PC-9 (cell line): ENCODE data around the gene SPAG9. TPM values are rescaled to one million over a fixed set of nuclear protein-coding genes. Genes with fewer than 3 reads are reported as not detected.

Source experiments
- BruUV-seq: library from RNA; stranded (reverse); fragments of 400-500 nt; replicated peaks from 2 replicates; lab custom pipeline; 2021; lab: Mats Ljungman, UMichigan
- CTCF ChIA-PET: fragments of 300-600 bp; sonication (Branson Sonifier 250); formaldehyde crosslinking; loops from one replicate; lab custom pipeline; 2022; ENCODE audit warnings: antibody characterized with exemption; lab: Charles Lee
- POLR2A ChIA-PET: fragments of 300-600 bp; sonication (Branson Sonifier 250); formaldehyde crosslinking; loops from one replicate; lab custom pipeline; 2022; ENCODE audit warnings: antibody characterized with exemption; ENCODE audit not compliant: unreplicated experiment; lab: Charles Lee
- DNase-seq, 2 experiments: peaks; one replicate each; pipeline versions ENCODE4 v3.0.0 to v3.0.0-alpha.2; 2015 to 2022; ENCODE audit warnings: mixed read lengths in 1 of 2
- H2AFZ ChIP-seq: fragments of 200-600 bp; sonication (generic); 2 replicates; pipeline ENCODE4 v1.8.1; 2017; ENCODE audit warnings: antibody characterized with exemption
- H3F3A ChIP-seq: fragments of 200-600 bp; sonication (generic); 2 replicates; pipeline ENCODE4 v1.8.1; 2017; ENCODE audit warnings: antibody characterized with exemption, mild to moderate bottlenecking, low read depth; ENCODE audit not compliant: insufficient read depth
- H3K27ac ChIP-seq: fragments of 200-600 bp; sonication (generic); 2 replicates; pipeline ENCODE4 v1.6.1; 2016; ENCODE audit warnings: mixed run types
- H3K27me3 ChIP-seq: fragments of 200-600 bp; sonication (generic); 2 replicates; pipeline ENCODE4 v1.6.1; 2016; ENCODE audit warnings: low read depth, mixed run types; ENCODE audit not compliant: insufficient read depth
- H3K36me3 ChIP-seq: fragments of 200-600 bp; sonication (generic); 2 replicates; pipeline ENCODE4 v1.6.1; 2016; ENCODE audit warnings: low read depth, mixed run types
- H3K4me1 ChIP-seq: fragments of 200-600 bp; sonication (generic); replicated peaks from 2 replicates; pipeline ENCODE4 v1.6.1; 2016; ENCODE audit warnings: mixed run types; ENCODE audit not compliant: insufficient read depth
- H3K4me2 ChIP-seq: fragments of 200-600 bp; sonication (generic); 2 replicates; pipeline ENCODE4 v1.6.1; 2017; ENCODE audit warnings: mixed run types
- H3K4me3 ChIP-seq: fragments of 200-600 bp; sonication (generic); 2 replicates; pipeline ENCODE4 v1.6.1; 2016; ENCODE audit warnings: mixed run types
- H3K79me2 ChIP-seq: fragments of 200-600 bp; sonication (generic); 2 replicates; pipeline ENCODE4 v1.6.1; 2017; ENCODE audit warnings: low read depth, mixed run types
- H3K9me2 ChIP-seq: fragments of 200-600 bp; sonication (generic); 2 replicates; pipeline ENCODE4 v1.8.1; 2017; ENCODE audit warnings: mild to moderate bottlenecking; ENCODE audit not compliant: insufficient read depth
- H3K9me3 ChIP-seq: fragments of 200-600 bp; sonication (generic); 2 replicates; pipeline ENCODE4 v1.8.1; 2016; ENCODE audit warnings: low read depth; ENCODE audit not compliant: insufficient read depth
- H4K20me1 ChIP-seq: fragments of 200-600 bp; sonication (generic); 2 replicates; pipeline ENCODE4 v1.8.1; 2017; ENCODE audit not compliant: insufficient read depth
- EZH2 ChIP-seq: fragments of 200-600 bp; sonication (generic); IDR thresholded peaks from 2 replicates; pipeline ENCODE4 v1.8.0; 2017; ENCODE audit warnings: antibody characterized with exemption, low read depth
- intact Hi-C: fragments of 100-400 bp; cut with micrococcal nuclease; formaldehyde crosslinking; loops from one replicate; pipeline ENCODE4 v1.10.0; 2022; ENCODE audit not compliant: unreplicated experiment
- total RNA-seq: library from RNA; stranded (reverse); gene quantifications from 2 replicates; pipeline ENCODE4 v1.2.3, GENCODE V29; 2021
- TF ChIP-seq, protein P1 (sequence below): fragments of 200-600 bp; sonication (generic); conservative IDR thresholded peaks from 2 replicates; pipeline ENCODE4 v1.6.1; 2017; ENCODE audit warnings: mixed run types, antibody characterized with exemption, mild to moderate bottlenecking, moderate library complexity

The SPAG9 gene
- total RNA-seq, 1 experiment from 2014 or later, result 51.8 TPM

DNA sequence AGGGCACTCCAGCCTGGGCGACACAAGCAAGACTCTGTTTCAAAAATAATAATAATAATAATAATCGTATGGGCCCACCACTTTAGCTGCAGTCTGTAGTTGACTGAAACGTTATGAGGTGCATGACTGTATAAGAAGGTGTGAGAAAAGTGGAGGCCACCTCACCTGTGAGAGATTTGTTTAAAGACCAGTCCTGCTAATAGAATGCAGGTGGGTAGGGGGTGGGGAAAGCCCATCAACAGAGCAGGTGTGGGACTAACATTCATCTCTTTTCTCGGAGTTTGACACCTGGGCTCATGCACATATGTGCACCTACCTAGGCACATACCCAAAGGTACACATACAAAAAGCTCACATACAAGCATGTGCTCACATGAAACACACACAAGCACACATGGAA is 186.5 kb downstream of the SPAG9 start:
- Histone ChIP-seq H3K4me2 (0 out of 2 replicates have a peak overlapping the region, but pooled peaks have one; percentile 23), H3K9me2 (no peaks in the 10 kb centered on the region)

DNA sequence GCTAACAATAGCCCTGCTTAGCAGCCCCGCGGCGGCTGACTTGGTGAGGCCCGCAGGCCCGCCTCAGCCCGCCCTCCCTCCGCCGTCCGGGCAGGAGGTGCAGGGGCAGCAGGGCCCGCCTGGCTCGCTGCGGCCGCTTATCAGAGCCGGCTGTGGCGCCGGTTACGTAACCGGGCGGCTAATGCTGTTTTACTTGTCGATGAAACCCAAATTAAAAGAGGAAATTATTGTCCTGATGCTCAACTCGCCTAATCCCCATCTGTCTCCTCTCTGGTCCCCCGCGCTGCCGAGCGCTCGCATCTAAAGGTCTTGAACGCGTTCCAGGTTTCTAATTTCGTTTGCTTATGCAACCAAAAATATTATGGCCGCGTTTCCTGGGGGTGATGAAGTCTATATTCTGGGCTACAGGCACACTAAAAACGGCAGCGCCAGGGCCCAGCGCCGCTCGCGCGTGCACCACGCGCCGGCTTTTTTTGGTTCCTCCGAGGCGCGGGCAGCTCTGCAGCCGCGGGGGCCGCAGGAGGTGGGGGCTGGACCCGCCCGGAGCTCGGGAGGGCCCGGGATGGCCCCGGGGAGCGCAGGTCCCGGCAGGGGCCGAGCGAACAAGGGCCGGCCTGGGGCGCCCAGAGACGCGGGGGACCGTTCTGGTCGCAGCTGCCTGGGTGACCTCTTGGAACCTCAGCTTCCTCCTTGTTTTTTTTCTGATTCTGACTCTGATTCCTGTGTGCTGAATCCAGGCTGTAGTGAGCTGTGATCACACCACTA is 189.3 kb downstream of the SPAG9 start:
- TF ChIP-seq, protein P1, sequence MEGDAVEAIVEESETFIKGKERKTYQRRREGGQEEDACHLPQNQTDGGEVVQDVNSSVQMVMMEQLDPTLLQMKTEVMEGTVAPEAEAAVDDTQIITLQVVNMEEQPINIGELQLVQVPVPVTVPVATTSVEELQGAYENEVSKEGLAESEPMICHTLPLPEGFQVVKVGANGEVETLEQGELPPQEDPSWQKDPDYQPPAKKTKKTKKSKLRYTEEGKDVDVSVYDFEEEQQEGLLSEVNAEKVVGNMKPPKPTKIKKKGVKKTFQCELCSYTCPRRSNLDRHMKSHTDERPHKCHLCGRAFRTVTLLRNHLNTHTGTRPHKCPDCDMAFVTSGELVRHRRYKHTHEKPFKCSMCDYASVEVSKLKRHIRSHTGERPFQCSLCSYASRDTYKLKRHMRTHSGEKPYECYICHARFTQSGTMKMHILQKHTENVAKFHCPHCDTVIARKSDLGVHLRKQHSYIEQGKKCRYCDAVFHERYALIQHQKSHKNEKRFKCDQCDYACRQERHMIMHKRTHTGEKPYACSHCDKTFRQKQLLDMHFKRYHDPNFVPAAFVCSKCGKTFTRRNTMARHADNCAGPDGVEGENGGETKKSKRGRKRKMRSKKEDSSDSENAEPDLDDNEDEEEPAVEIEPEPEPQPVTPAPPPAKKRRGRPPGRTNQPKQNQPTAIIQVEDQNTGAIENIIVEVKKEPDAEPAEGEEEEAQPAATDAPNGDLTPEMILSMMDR, result no peak
- no peak for TF ChIP-seq EZH2

More for the DNA sequence above, 186.5 kb downstream of the SPAG9 start:
- H3K36me3 ChIP-seq, result no peaks in the 10 kb centered on the region
- peak overlapping the region; percentile 66 for H3K27ac ChIP-seq
- no TSS peak for BruUV-seq
- CTCF ChIA-PET, result no interaction called here
- TF ChIP-seq, protein P1, result no peak
- no peak for TF ChIP-seq EZH2
- POLR2A ChIA-PET, result no interaction called here
- peaks cover 60% of the 10 kb centered on the region for H3K4me1 ChIP-seq
- H3K27me3 ChIP-seq, result no peaks in the 10 kb centered on the region
- H3K79me2 ChIP-seq, result no peaks in the 10 kb centered on the region
- H2AFZ ChIP-seq, result no peak overlapping the region
- no peak overlapping the region for H3K4me3 ChIP-seq
- no peaks in the 10 kb centered on the region for H4K20me1 ChIP-seq
- DNase-seq, result no peak
- peaks cover 56% of the 10 kb centered on the region for H3F3A ChIP-seq
- intact Hi-C loops, result no loop called here
- H3K9me3 ChIP-seq, result no peaks in the 10 kb centered on the region

DNA sequence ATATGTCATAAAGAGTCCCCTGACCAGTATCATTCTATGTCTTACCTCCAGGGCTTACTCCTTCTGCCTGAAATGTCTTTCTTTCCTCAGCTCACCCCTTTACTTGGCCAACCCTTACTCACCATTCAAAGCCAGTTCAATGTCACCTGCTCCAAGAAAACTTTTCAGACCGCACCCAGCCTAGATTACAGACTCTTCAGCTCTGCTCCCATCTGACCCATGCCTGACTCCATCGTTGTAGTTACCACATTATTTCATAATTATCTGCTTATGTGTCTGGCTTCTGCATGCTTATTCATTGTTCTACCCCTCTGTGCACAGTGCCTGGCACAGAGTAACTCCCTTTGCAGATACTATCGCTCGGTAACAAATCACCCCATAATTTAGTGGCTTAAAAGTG is 192.0 kb downstream of the SPAG9 start:
- Histone ChIP-seq H3K9me3 (no peaks in the 10 kb centered on the region), H2AFZ (no peak overlapping the region), H4K20me1 (no peaks in the 10 kb centered on the region), H3K36me3 (no peaks in the 10 kb centered on the region), H3K9me2 (no peaks in the 10 kb centered on the region), H3K4me1 (peaks cover 61% of the 10 kb centered on the region), H3F3A (peaks cover 38% of the 10 kb centered on the region), H3K4me2 (no peak overlapping the region), H3K4me3 (no peak overlapping the region), H3K27me3 (no peaks in the 10 kb centered on the region), H3K79me2 (no peaks in the 10 kb centered on the region), H3K27ac (no peak overlapping the region)
- BruUV-seq, result no TSS peak
- intact Hi-C loops, result no loop called here
- DNase-seq, result peak in 1 of 2 experiments; percentile 16
- ChIA-PET POLR2A (no interaction called here), CTCF (no interaction called here)
- TF ChIP-seq EZH2, result no peak
- TF ChIP-seq, protein P1, result no peak

More for the DNA sequence above, 189.3 kb downstream of the SPAG9 start:
- Histone ChIP-seq H2AFZ (peak overlapping the region; percentile 91), H3K4me2 (peak overlapping the region; percentile 88), H3K27ac (peak overlapping the region; percentile 75), H3K4me3 (peak overlapping the region; percentile 56), H3K27me3 (no peaks in the 10 kb centered on the region), H3K4me1 (peaks cover 65% of the 10 kb centered on the region), H4K20me1 (no peaks in the 10 kb centered on the region), H3F3A (peaks cover 56% of the 10 kb centered on the region), H3K79me2 (no peaks in the 10 kb centered on the region), H3K9me3 (no peaks in the 10 kb centered on the region), H3K9me2 (no peaks in the 10 kb centered on the region), H3K36me3 (no peaks in the 10 kb centered on the region)
- DNase-seq, result peak; percentile 71 to 72
- intact Hi-C loops, result no loop called here
- no TSS peak for BruUV-seq
- POLR2A ChIA-PET, result interaction anchor here (0.5 to 1.0 kb wide), 4 partner anchors 16 to 83 kb away, joined by 3 to 6 read pairs (median 4); partner anchors contain the start of gene TOB1
- CTCF ChIA-PET, result interaction anchor here (0.6 to 1.0 kb wide), 4 partner anchors 18 to 819 kb away, joined by 3 to 15 read pairs (median 8); no protein-coding TSS in a partner anchor
